CD14-positive monocyte (primary cell): ENCODE results near the gene ADAT3. TPM values are rescaled to one million over a fixed set of nuclear protein-coding genes. Genes with fewer than 3 reads are reported as not detected.
A peak's percentile ranks its signal among the peaks of the same experiment; 100 is the strongest.

ENCODE experiments used
- DNase-seq, 3 donors: peaks; one replicate each; pipeline ENCODE4 v3.0.0-alpha.2; 2011 to 2022
- H2AFZ ChIP-seq: 2 replicates; pipeline ENCODE4 v1.6.0; 2012; ENCODE audit warnings: mild to moderate bottlenecking, low read depth, low read length, inconsistent platforms; ENCODE audit not compliant: insufficient read depth, poor library complexity, severe bottlenecking
- H3K27ac ChIP-seq, 2 donors: 1 replicate in 1 of 2; 2 replicates in 1 of 2; pipeline ENCODE4 v1.5.1; 2012 to 2013; ENCODE audit warnings: low read length in 2 of 2, control low read depth in 1 of 2, inconsistent platforms in 1 of 2, low read depth in 1 of 2, mild to moderate bottlenecking in 1 of 2
- H3K27me3 ChIP-seq, 2 donors: one replicate each; pipeline versions ENCODE4 v1.6.0 to v1.6.1; 2011 to 2013; ENCODE audit warnings: low read length in 2 of 2; ENCODE audit not compliant: control insufficient read depth in 2 of 2, insufficient read depth in 2 of 2
- H3K36me3 ChIP-seq, 2 donors: replicated peaks in 1 of 2; 1 replicate in 1 of 2; 2 replicates in 1 of 2; pipeline versions ENCODE4 v1.5.1 to v1.6.1; 2012 to 2013; ENCODE audit warnings: low read length in 2 of 2, control low read depth in 1 of 2, inconsistent platforms in 1 of 2, mild to moderate bottlenecking in 1 of 2; ENCODE audit not compliant: insufficient read depth in 2 of 2, control insufficient read depth in 1 of 2
- H3K4me1 ChIP-seq, 2 donors: 1 replicate in 1 of 2; 2 replicates in 1 of 2; pipeline versions ENCODE4 v1.5.1 to v1.6.1; 2012 to 2013; ENCODE audit warnings: low read length in 2 of 2, control low read depth in 1 of 2, inconsistent platforms in 1 of 2, mild to moderate bottlenecking in 1 of 2, moderate library complexity in 1 of 2; ENCODE audit not compliant: insufficient read depth in 2 of 2, control insufficient read depth in 1 of 2
- H3K4me2 ChIP-seq: replicated peaks from 2 replicates; pipeline ENCODE3; 2012; ENCODE audit warnings: low read length, moderate library complexity, mild to moderate bottlenecking; ENCODE audit not compliant: poor library complexity, severe bottlenecking; ENCODE audit errors: extremely low read depth
- H3K4me3 ChIP-seq, 3 experiments: fragments of 200-600 bp in 1 of 3; sonication (generic) in 1 of 3; replicated peaks in 1 of 3; 1 replicate in 2 of 3; 2 replicates in 1 of 3; pipeline ENCODE4 v1.5.1; 2011 to 2013; ENCODE audit warnings: low read length in 3 of 3, mild to moderate bottlenecking in 3 of 3, control low read depth in 2 of 3, low read depth in 2 of 3, inconsistent platforms in 1 of 3, moderate library complexity in 1 of 3
- H3K79me2 ChIP-seq: 2 replicates; pipeline ENCODE4 v1.6.0; 2012; ENCODE audit warnings: mild to moderate bottlenecking, control low read depth, inconsistent platforms, low read length, moderate library complexity; ENCODE audit not compliant: insufficient read depth
- H3K9ac ChIP-seq: 2 replicates; pipeline ENCODE4 v1.6.0; 2017; ENCODE audit warnings: low read length, mild to moderate bottlenecking; ENCODE audit not compliant: insufficient read depth, poor library complexity, severe bottlenecking
- H3K9me3 ChIP-seq, 2 donors: replicated peaks in 1 of 2; 1 replicate in 1 of 2; 2 replicates in 1 of 2; pipeline versions ENCODE4 v1.5.1 to v1.6.1; 2012 to 2013; ENCODE audit warnings: low read length in 2 of 2, control low read depth in 1 of 2; ENCODE audit not compliant: control insufficient read depth in 1 of 2, insufficient read depth in 1 of 2
- H4K20me1 ChIP-seq: 2 replicates; pipeline ENCODE4 v1.6.0; 2012; ENCODE audit warnings: mild to moderate bottlenecking, low read length, control low read depth, moderate library complexity; ENCODE audit not compliant: insufficient read depth
- H3K27ac Mint-ChIP-seq, 7 donors: one replicate each; pipeline ENCODE4 v1.8.0; 2020; ENCODE audit warnings: mild to moderate bottlenecking in 7 of 7, mixed read lengths in 7 of 7, moderate library complexity in 6 of 7, inconsistent platforms in 2 of 7
- H3K27me3 Mint-ChIP-seq, 3 donors: one replicate each; pipeline ENCODE4 v1.8.0; 2021 to 2022; ENCODE audit warnings: low read depth in 3 of 3, mild to moderate bottlenecking in 3 of 3, mixed read lengths in 3 of 3, moderate library complexity in 3 of 3, inconsistent platforms in 1 of 3
- H3K36me3 Mint-ChIP-seq, 2 donors: one replicate each; pipeline ENCODE4 v1.8.0; 2020; ENCODE audit warnings: mixed read lengths in 2 of 2, inconsistent platforms in 1 of 2, mild to moderate bottlenecking in 1 of 2
- H3K4me1 Mint-ChIP-seq: one replicate; pipeline ENCODE4 v1.8.0; 2020; ENCODE audit warnings: mild to moderate bottlenecking, mixed read lengths
- H3K4me3 Mint-ChIP-seq, 2 donors: one replicate each; pipeline ENCODE4 v1.8.0; 2020; ENCODE audit warnings: mild to moderate bottlenecking in 2 of 2, mixed read lengths in 2 of 2, moderate library complexity in 1 of 2
- H3K9me3 Mint-ChIP-seq, 7 donors: one replicate each; pipeline ENCODE4 v1.8.0; 2020 to 2022; ENCODE audit warnings: mixed read lengths in 7 of 7, mild to moderate bottlenecking in 6 of 7, moderate library complexity in 6 of 7, inconsistent platforms in 2 of 7
- CTCF ChIP-seq: fragments of 200-600 bp; IDR thresholded peaks from one replicate; pipeline ENCODE4 v1.8.0; 2022; ENCODE audit warnings: antibody characterized with exemption, mild to moderate bottlenecking
- WGBS: methylation state at CpG from one replicate; pipeline ENCODE4 v1.1.5; 2013; ENCODE audit warnings: missing lambda C conversion rate; ENCODE audit not compliant: insufficient coverage; 5-methylcytosine and 5-hydroxymethylcytosine counted together
- intact Hi-C, 2 donors: fragments of 100-400 bp; cut with micrococcal nuclease; formaldehyde crosslinking; loops; one replicate each; pipeline versions ENCODE4 v1.15.0 to v1.15.1; 2023
- polyA plus RNA-seq, 3 donors: library from polyadenylated mRNA; depleted of rRNA in 1 of 3; unstranded in 2 of 3; stranded (reverse) in 1 of 3; fragments of 300-500 nt in 2 of 3; fragments of >200 nt in 1 of 3; fragmentation: Illumina TruSeq in 2 of 3; gene quantifications; 1 replicate in 2 of 3; 2 replicates in 1 of 3; pipeline ENCODE4 v1.2.3, GENCODE V29; 2012 to 2021

Gene ADAT3
- polyA plus RNA-seq, 3 donors = 2.7 to 3.2 (median 3.1) TPM

GRCh38 chr19:1957562-1958248, 52.5 kb downstream of the ADAT3 start:
- H3K4me1 ChIP-seq = no peaks in the 10 kb centered on the region
- peaks cover 99% of the 10 kb centered on the region for H4K20me1 ChIP-seq
- H2AFZ ChIP-seq = no peak overlapping the region
- WGBS = 89% methylated on average over 25 of the region's 40 CpGs
- H3K4me1 Mint-ChIP-seq = no peaks in the 10 kb centered on the region
- H3K27me3 Mint-ChIP-seq = no peaks in the 10 kb centered on the region
- H3K4me3 Mint-ChIP-seq = no peak overlapping the region
- no peak for TF ChIP-seq CTCF
- no peak overlapping the region for H3K27ac Mint-ChIP-seq
- no peak overlapping the region for H3K27ac ChIP-seq
- peaks cover 12 to 42% of the 10 kb centered on the region in 2 donors for H3K36me3 Mint-ChIP-seq
- no peak overlapping the region for H3K4me2 ChIP-seq
- no peak overlapping the region for H3K9ac ChIP-seq
- no peaks in the 10 kb centered on the region for H3K9me3 Mint-ChIP-seq
- intact Hi-C loops = no loop called here
- no peak overlapping the region for H3K4me3 ChIP-seq
- no peaks in the 10 kb centered on the region for H3K27me3 ChIP-seq
- no peak for DNase-seq
- H3K9me3 ChIP-seq = no peaks in the 10 kb centered on the region
- peaks cover 92% of the 10 kb centered on the region for H3K79me2 ChIP-seq
- peaks cover 32 to 52% of the 10 kb centered on the region in 2 donors for H3K36me3 ChIP-seq

- no peak overlapping the region for H3K4me3 ChIP-seq
- H3K9ac ChIP-seq = no peak overlapping the region
- no peaks in the 10 kb centered on the region for H3K9me3 ChIP-seq
- H3K4me1 ChIP-seq = no peaks in the 10 kb centered on the region
- H3K4me3 Mint-ChIP-seq = no peak overlapping the region
- peaks cover 97% of the 10 kb centered on the region for H4K20me1 ChIP-seq
- no peak overlapping the region for H2AFZ ChIP-seq
- H3K79me2 ChIP-seq = peaks cover 81% of the 10 kb centered on the region
- TF ChIP-seq CTCF = no peak
- no peaks in the 10 kb centered on the region for H3K27me3 ChIP-seq
- H3K4me1 Mint-ChIP-seq = no peaks in the 10 kb centered on the region
- H3K27ac ChIP-seq = no peak overlapping the region
- no peaks in the 10 kb centered on the region for H3K27me3 Mint-ChIP-seq
- intact Hi-C loops = loop anchor here in 1 of 2 donors (5.0 kb wide), 1 partner anchor 33 kb away; no protein-coding TSS in a partner anchor
- peak overlapping the region in 2 of 7 donors; percentile 35 to 53 for H3K27ac Mint-ChIP-seq
- WGBS = 97% methylated on average over 25 of the region's 32 CpGs
- H3K9me3 Mint-ChIP-seq = no peaks in the 10 kb centered on the region
- no peak overlapping the region for H3K4me2 ChIP-seq
- no peak for DNase-seq
- H3K36me3 Mint-ChIP-seq = peaks cover 7 to 38% of the 10 kb centered on the region in 2 donors
- H3K36me3 ChIP-seq = peaks cover 15 to 41% of the 10 kb centered on the region in 2 donors
These were observed 54.9 kb downstream of the ADAT3 start for GRCh38 chr19:1959928-1960589.
